Spleen (tissue), 11 donors: ENCODE results near the gene NYNRIN. TPM values are rescaled to one million over a fixed set of nuclear protein-coding genes. Genes with fewer than 3 reads are reported as not detected.

Source experiments
- DNase-seq: peaks from one replicate; pipeline ENCODE4 v3.0.0-alpha.2; 2020
- H3K27ac ChIP-seq, 8 donors: fragments of 200-600 bp; sonication (generic) in 7 of 8; 1 replicate in 4 of 8; 2 replicates in 4 of 8; pipeline versions ENCODE4 v1.5.0 to v1.8.0; 2016 to 2021; ENCODE audit warnings: inconsistent platforms in 4 of 8, mild to moderate bottlenecking in 4 of 8, moderate library complexity in 1 of 8
- H3K27me3 ChIP-seq, 7 donors: fragments of 200-600 bp; sonication (generic) in 6 of 7; replicated peaks in 1 of 7; 1 replicate in 4 of 7; 2 replicates in 3 of 7; pipeline versions ENCODE4 v1.5.0 to v1.8.0; 2016 to 2021; ENCODE audit warnings: inconsistent platforms in 3 of 7, mild to moderate bottlenecking in 1 of 7
- H3K36me3 ChIP-seq, 6 donors: fragments of 200-600 bp; sonication (generic) in 5 of 6; 1 replicate in 4 of 6; 2 replicates in 2 of 6; pipeline versions ENCODE4 v1.5.0 to v1.8.0; 2016 to 2021; ENCODE audit warnings: inconsistent platforms in 2 of 6
- H3K4me1 ChIP-seq, 6 donors: fragments of 200-600 bp; sonication (generic) in 5 of 6; 1 replicate in 3 of 6; 2 replicates in 3 of 6; pipeline versions ENCODE4 v1.5.0 to v1.8.0; 2016 to 2021; ENCODE audit warnings: inconsistent platforms in 3 of 6
- H3K4me3 ChIP-seq, 8 donors: fragments of 200-600 bp; sonication (generic) in 7 of 8; 1 replicate in 4 of 8; 2 replicates in 4 of 8; pipeline versions ENCODE4 v1.5.0 to v1.8.0; 2016 to 2021; ENCODE audit warnings: inconsistent platforms in 4 of 8, mild to moderate bottlenecking in 4 of 8, moderate library complexity in 2 of 8
- H3K9me3 ChIP-seq, 8 donors: fragments of 200-600 bp; sonication (generic) in 7 of 8; 1 replicate in 4 of 8; 2 replicates in 4 of 8; pipeline versions ENCODE4 v1.5.0 to v1.8.0; 2016 to 2021; ENCODE audit warnings: inconsistent platforms in 4 of 8
- POLR2A ChIP-seq, 3 donors: fragments of 450-650 bp; IDR thresholded peaks; one replicate each; pipeline ENCODE4 v1.5.1; 2017; ENCODE audit warnings: antibody characterized with exemption in 3 of 3, mild to moderate bottlenecking in 1 of 3
- POLR2AphosphoS5 ChIP-seq, 3 donors: sonication (generic); formaldehyde crosslinking; IDR thresholded peaks; one replicate each; pipeline ENCODE4 v1.5.1; 2017; ENCODE audit warnings: antibody characterized with exemption in 3 of 3
- WGBS, 5 donors: extraction: QIAGEN DNeasy Blood & Tissue Kit in 3 of 5; methylation state at CpG; one replicate each; pipeline versions ENCODE4 v1.1.5 to v1.1.7; 2013 to 2018; 5-methylcytosine and 5-hydroxymethylcytosine counted together
- intact Hi-C: fragments of 100-400 bp; cut with DNase I; formaldehyde crosslinking; loops from one replicate; pipeline ENCODE4 v1.15.0; 2023; ENCODE audit warnings: low total_unique reads
- polyA plus RNA-seq, 3 donors: library from polyadenylated mRNA; stranded (reverse); fragments of 200-250 nt; gene quantifications; one replicate each; pipeline ENCODE4 v1.2.1, GENCODE V29; 2013
- total RNA-seq, 7 donors: library from RNA; depleted of rRNA in 3 of 7; stranded (reverse); fragments of >200 nt in 3 of 7; fragmentation: NEBNext Ultra II Directional in 4 of 7; extraction: Animal tissue kit (Norgen Biotek cat#: 25700) in 4 of 7; gene quantifications; one replicate each; pipeline versions ENCODE4 v1.1.0 to v1.2.1, GENCODE V29; 2016 to 2021
- TF ChIP-seq, protein P1 (sequence below), 11 experiments: fragments of 200-600 bp in 7 of 11; fragments of 450-650 bp in 4 of 11; sonication (generic) in 4 of 11; IDR thresholded peaks in 8 of 11; conservative IDR thresholded peaks in 3 of 11; 1 replicate in 7 of 11; 2 replicates in 4 of 11; pipeline versions ENCODE4 v1.4.0 to v1.8.0; 2016 to 2021; ENCODE audit warnings: antibody characterized with exemption in 11 of 11, inconsistent platforms in 4 of 11, mild to moderate bottlenecking in 1 of 11
- donor health status: healthy with polysubstance abuse.
- donor health status: DM: no; HTN: no; CAD: no; lungs with moderate emphysema.
- donor health status: DM: no; HTN: no; CAD: no.
- donor health status: Bipolar disorder and iron deficiency.
- donor health status: healthy.
- donor health status: DM: no; HTN: no; CAD: no.
- donor health status: DM: yes; HTN: yes; CAD: no.

The NYNRIN gene
- total and polyA plus RNA-seq, 10 donors = 0.87 to 18.0 (median 10.5) TPM

DNA sequence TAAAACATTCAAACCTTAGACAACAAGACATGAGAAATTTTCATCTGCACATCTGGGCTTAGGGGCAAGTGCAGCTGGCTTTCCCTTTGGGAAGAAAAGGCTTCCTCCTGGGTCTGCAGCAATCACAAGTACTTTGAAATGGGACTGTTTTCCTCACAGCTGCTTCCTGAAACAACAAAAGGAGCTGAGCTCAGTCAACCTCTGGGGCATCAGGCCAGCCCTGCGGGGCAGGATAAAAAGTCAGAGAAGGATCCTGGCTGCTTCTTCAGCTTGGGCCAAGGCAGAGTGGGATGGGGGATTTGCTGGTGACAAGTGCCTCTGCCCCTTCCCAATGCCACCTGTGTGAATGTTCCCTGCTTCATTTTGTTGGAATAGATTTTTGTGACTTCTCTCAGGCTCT, 59.9 kb downstream of the NYNRIN start:
- intact Hi-C loops = no loop called here
- no peak for DNase-seq
- 69 to 100% (median 80%) methylated on average over 1 of the region's 1 CpG for WGBS, 5 donors
- H3K9me3 ChIP-seq = peaks cover 0 to 2% (median 0%) of the 10 kb centered on the region in 8 donors
- no peak for TF ChIP-seq POLR2A (IDR thresholded peaks at IDR 0.05)
- TF ChIP-seq, protein P1, sequence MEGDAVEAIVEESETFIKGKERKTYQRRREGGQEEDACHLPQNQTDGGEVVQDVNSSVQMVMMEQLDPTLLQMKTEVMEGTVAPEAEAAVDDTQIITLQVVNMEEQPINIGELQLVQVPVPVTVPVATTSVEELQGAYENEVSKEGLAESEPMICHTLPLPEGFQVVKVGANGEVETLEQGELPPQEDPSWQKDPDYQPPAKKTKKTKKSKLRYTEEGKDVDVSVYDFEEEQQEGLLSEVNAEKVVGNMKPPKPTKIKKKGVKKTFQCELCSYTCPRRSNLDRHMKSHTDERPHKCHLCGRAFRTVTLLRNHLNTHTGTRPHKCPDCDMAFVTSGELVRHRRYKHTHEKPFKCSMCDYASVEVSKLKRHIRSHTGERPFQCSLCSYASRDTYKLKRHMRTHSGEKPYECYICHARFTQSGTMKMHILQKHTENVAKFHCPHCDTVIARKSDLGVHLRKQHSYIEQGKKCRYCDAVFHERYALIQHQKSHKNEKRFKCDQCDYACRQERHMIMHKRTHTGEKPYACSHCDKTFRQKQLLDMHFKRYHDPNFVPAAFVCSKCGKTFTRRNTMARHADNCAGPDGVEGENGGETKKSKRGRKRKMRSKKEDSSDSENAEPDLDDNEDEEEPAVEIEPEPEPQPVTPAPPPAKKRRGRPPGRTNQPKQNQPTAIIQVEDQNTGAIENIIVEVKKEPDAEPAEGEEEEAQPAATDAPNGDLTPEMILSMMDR (IDR thresholded peaks at IDR 0.05 in 8 of 11, conservative IDR thresholded peaks at IDR 0.05 in 3 of 11) = no peak
- TF ChIP-seq POLR2AphosphoS5 (IDR thresholded peaks at IDR 0.05) = peak in 2 of 3 donors; percentile 52 to 76
- no peak overlapping the region for H3K4me3 ChIP-seq
- peaks cover 0 to 3% (median 0%) of the 10 kb centered on the region in 6 donors for H3K4me1 ChIP-seq
- H3K27ac ChIP-seq = peak overlapping the region in 1 of 8 donors; percentile 7
- no peaks in the 10 kb centered on the region for H3K36me3 ChIP-seq
- H3K27me3 ChIP-seq = no peaks in the 10 kb centered on the region

DNA sequence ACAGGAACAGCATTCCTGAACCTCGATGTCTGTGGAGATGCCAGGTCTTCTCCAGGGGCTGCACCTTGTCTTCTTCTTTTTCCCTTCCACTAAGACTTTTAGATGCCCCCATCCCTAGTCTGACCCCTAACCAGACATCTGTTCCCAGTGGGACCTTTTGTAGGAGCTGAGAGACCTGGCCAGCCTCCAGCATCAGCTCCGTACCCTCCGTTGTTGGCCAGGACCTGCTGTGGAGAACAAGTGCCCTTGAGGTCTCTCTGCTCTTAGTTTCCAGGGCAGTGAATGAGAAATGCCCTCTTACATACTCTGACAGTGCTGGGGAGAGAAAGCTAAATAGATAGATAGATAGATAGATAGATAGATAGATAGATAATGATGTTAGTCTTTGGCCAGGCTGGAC, 60.5 kb downstream of the NYNRIN start:
- Histone ChIP-seq H3K4me3 (no peak overlapping the region), H3K27ac (peak overlapping the region in 1 of 8 donors; percentile 7), H3K9me3 (no peaks in the 10 kb centered on the region), H3K4me1 (peaks cover 0 to 8% (median 0%) of the 10 kb centered on the region in 6 donors), H3K36me3 (no peaks in the 10 kb centered on the region), H3K27me3 (no peaks in the 10 kb centered on the region)
- DNase-seq = no peak
- 72 to 85% (median 78%) methylated on average over 3 of the region's 3 CpGs for WGBS, 5 donors
- intact Hi-C loops = no loop called here
- TF ChIP-seq, protein P1 (IDR thresholded peaks at IDR 0.05 in 8 of 11, conservative IDR thresholded peaks at IDR 0.05 in 3 of 11) = no peak
- TF ChIP-seq POLR2A (IDR thresholded peaks at IDR 0.05) (no peak), POLR2AphosphoS5 (IDR thresholded peaks at IDR 0.05) (no peak)

DNA sequence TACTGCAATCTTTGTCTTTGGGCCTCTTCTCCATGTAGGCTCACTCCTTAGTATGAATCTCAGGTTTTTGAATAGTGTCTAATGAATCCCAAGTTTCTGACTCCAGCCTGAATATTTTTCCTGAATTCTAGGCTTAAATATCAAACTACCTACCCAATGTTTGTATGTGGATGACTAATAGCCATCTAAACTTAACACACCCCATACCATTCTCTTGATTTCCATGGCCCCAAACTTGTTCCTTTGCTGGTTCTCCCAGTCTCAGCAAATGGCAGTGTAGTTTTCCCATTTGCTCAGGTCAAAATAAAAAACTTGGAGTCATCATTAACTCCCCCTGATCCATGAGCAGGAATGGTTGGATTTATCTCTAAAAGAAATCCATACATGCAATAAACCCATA, 62.5 kb downstream of the NYNRIN start:
- Histone ChIP-seq H3K27ac (no peak overlapping the region), H3K4me1 (peaks cover 0 to 14% (median 0%) of the 10 kb centered on the region in 6 donors), H3K27me3 (no peaks in the 10 kb centered on the region), H3K9me3 (no peaks in the 10 kb centered on the region), H3K4me3 (no peak overlapping the region), H3K36me3 (no peaks in the 10 kb centered on the region)
- DNase-seq = no peak
- no peak for TF ChIP-seq POLR2A (IDR thresholded peaks at IDR 0.05)
- TF ChIP-seq, protein P1 (IDR thresholded peaks at IDR 0.05 in 8 of 11, conservative IDR thresholded peaks at IDR 0.05 in 3 of 11) = no peak
- no peak for TF ChIP-seq POLR2AphosphoS5 (IDR thresholded peaks at IDR 0.05)
- intact Hi-C loops = no loop called here

DNA sequence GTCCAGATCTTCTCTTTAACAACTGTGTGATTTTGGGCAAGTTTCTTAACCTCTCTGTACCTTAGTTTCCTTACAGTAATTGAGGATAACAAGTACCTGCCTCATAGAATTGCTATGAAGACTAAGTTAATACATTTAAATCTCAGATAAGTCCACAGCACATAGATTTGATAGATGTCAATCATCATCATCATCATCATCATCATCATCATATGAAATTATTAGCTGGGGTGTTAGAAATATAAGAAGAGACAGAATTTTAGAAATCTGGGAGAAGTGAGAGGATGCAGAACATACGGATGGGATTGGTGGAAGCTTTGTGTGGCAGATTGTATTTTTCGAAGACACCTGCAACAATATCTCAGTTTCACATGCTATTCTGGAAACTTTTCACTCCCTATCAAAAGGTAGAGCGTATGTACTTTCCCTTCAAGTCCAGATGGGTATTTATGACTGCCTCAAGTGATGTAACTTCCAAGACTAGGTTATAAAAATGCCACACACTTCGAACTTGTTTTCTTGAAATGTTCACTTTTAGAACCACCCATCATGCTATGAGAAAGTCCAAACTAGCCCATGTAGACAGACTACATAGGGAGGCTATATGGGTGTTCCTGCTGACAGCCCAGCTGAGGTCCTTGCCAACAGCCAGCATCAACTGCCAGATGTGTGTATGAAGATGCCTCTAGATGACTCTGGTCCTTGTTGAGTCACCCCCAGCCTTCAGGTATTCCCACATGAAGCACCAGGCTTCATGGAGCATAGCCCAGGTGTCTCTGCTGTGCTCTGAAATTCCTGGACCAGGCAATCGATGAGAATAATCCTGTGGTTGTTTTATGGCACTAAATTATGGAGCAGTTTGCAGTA, 64.4 kb downstream of the NYNRIN start:
- Histone ChIP-seq H3K9me3 (no peaks in the 10 kb centered on the region), H3K27me3 (no peaks in the 10 kb centered on the region), H3K36me3 (no peaks in the 10 kb centered on the region), H3K4me1 (peaks cover 0 to 14% (median 0%) of the 10 kb centered on the region in 6 donors), H3K27ac (no peak overlapping the region), H3K4me3 (no peak overlapping the region)
- TF ChIP-seq, protein P1 (IDR thresholded peaks at IDR 0.05 in 8 of 11, conservative IDR thresholded peaks at IDR 0.05 in 3 of 11) = no peak
- TF ChIP-seq POLR2A (IDR thresholded peaks at IDR 0.05) (no peak), POLR2AphosphoS5 (IDR thresholded peaks at IDR 0.05) (no peak)
- intact Hi-C loops = no loop called here
- no peak for DNase-seq
- WGBS, 5 donors = 49 to 88% (median 61%) methylated on average over 3 to 5 of the region's 5 CpGs
